OCI-LY1 (cell line): Measurements from ENCODE around the gene SPIRE2.

ENCODE experiments used
- H2AFZ ChIP-seq: fragments of 200-600 bp; sonication (generic), shearing (Covaris generic); 2 replicates; pipeline ENCODE4 v1.6.0; 2014; ENCODE audit warnings: antibody characterized with exemption, mild to moderate bottlenecking, low read length
- H3F3A ChIP-seq: fragments of 200-600 bp; sonication (generic), shearing (Covaris generic); 2 replicates; pipeline ENCODE4 v1.6.0; 2014; ENCODE audit warnings: mild to moderate bottlenecking, antibody characterized with exemption, low read length, moderate library complexity; ENCODE audit not compliant: insufficient read depth
- H3K27ac ChIP-seq: fragments of 200-600 bp; sonication (generic); 2 replicates; pipeline ENCODE4 v1.5.1; 2014; ENCODE audit warnings: low read length, mixed run types, mild to moderate bottlenecking, low read depth; ENCODE audit not compliant: poor library complexity, severe bottlenecking
- H3K27me3 ChIP-seq: fragments of 200-600 bp; sonication (generic); 2 replicates; pipeline ENCODE4 v1.6.0; 2014; ENCODE audit warnings: antibody characterized with exemption, mild to moderate bottlenecking, low read length, moderate library complexity; ENCODE audit not compliant: insufficient read depth
- H3K36me3 ChIP-seq: fragments of 200-600 bp; sonication (generic); 2 replicates; pipeline ENCODE4 v1.6.1; 2014; ENCODE audit warnings: mild to moderate bottlenecking, antibody characterized with exemption, low read length, moderate library complexity, mixed read lengths; ENCODE audit not compliant: insufficient read depth
- H3K4me1 ChIP-seq: fragments of 200-600 bp; sonication (generic); 2 replicates; pipeline ENCODE4 v1.5.1; 2014; ENCODE audit warnings: mild to moderate bottlenecking, low read length, moderate library complexity; ENCODE audit not compliant: insufficient read depth, severe bottlenecking
- H3K4me2 ChIP-seq: fragments of 200-600 bp; sonication (generic), shearing (Covaris generic); 2 replicates; pipeline ENCODE4 v1.6.1; 2014; ENCODE audit warnings: low read length
- H3K4me3 ChIP-seq: fragments of 200-600 bp; sonication (generic); 2 replicates; pipeline ENCODE4 v1.5.1; 2014; ENCODE audit warnings: low read length, low read depth, mild to moderate bottlenecking, mixed read lengths; ENCODE audit not compliant: poor library complexity, severe bottlenecking
- H3K79me2 ChIP-seq: fragments of 200-600 bp; shearing (Covaris generic); 2 replicates; pipeline ENCODE4 v1.6.1; 2016; ENCODE audit warnings: mixed run types, low read length, mixed read lengths; ENCODE audit not compliant: insufficient read depth
- H3K9ac ChIP-seq: fragments of 200-600 bp; sonication (generic), shearing (Covaris generic); 2 replicates; pipeline ENCODE4 v1.6.1; 2014; ENCODE audit warnings: mild to moderate bottlenecking, low read length, mixed read lengths
- H3K9me2 ChIP-seq: fragments of 200-600 bp; sonication (generic), shearing (Covaris generic); 2 replicates; pipeline ENCODE4 v1.6.1; 2014; ENCODE audit warnings: low read depth, mild to moderate bottlenecking, low read length, mixed read lengths
- H3K9me3 ChIP-seq: fragments of 200-600 bp; shearing (Covaris generic); 2 replicates; pipeline ENCODE4 v1.6.1; 2014; ENCODE audit warnings: low read length, mixed read lengths
- H4K20me1 ChIP-seq: fragments of 200-600 bp; sonication (generic), shearing (Covaris generic); 2 replicates; pipeline ENCODE4 v1.6.0; 2016; ENCODE audit warnings: mild to moderate bottlenecking, low read length; ENCODE audit not compliant: insufficient read depth
- EZH2 ChIP-seq: fragments of 200-600 bp; sonication (generic), shearing (Covaris generic); IDR thresholded peaks from 2 replicates; pipeline ENCODE4 v1.8.0; 2017; ENCODE audit warnings: borderline replicate concordance, mixed run types, mild to moderate bottlenecking, antibody characterized with exemption, low read length, moderate library complexity, mixed read lengths
- TF ChIP-seq, protein P1 (sequence below): fragments of 200-600 bp; sonication (generic), shearing (Covaris generic); IDR thresholded peaks from 2 replicates; pipeline ENCODE4 v1.5.1; 2017; ENCODE audit warnings: mild to moderate bottlenecking, antibody characterized with exemption, low read length, moderate library complexity, mixed read lengths

The SPIRE2 gene

GRCh38 chr16:89881368-89881730 lies 53.1 kb downstream of the SPIRE2 start:
- H3K36me3 ChIP-seq: peaks cover 88% of the 10 kb centered on the region

GRCh38 chr16:89883346-89884040 lies 55.2 kb downstream of the SPIRE2 start:
- Histone ChIP-seq H3K4me3 (no peak overlapping the region), H4K20me1 (no peaks in the 10 kb centered on the region), H3K79me2 (peaks cover 5% of the 10 kb centered on the region; the same call in 1 of the 2 replicates), H3K4me1 (no peaks in the 10 kb centered on the region), H3K9me2 (no peaks in the 10 kb centered on the region), H3K36me3 (peaks cover 88% of the 10 kb centered on the region), H3F3A (no peaks in the 10 kb centered on the region), H3K9ac (no peak overlapping the region), H3K27ac (no peak overlapping the region), H3K4me2 (no peak overlapping the region), H3K9me3 (no peaks in the 10 kb centered on the region), H2AFZ (no peak overlapping the region), H3K27me3 (no peaks in the 10 kb centered on the region)
- TF ChIP-seq, protein P1, sequence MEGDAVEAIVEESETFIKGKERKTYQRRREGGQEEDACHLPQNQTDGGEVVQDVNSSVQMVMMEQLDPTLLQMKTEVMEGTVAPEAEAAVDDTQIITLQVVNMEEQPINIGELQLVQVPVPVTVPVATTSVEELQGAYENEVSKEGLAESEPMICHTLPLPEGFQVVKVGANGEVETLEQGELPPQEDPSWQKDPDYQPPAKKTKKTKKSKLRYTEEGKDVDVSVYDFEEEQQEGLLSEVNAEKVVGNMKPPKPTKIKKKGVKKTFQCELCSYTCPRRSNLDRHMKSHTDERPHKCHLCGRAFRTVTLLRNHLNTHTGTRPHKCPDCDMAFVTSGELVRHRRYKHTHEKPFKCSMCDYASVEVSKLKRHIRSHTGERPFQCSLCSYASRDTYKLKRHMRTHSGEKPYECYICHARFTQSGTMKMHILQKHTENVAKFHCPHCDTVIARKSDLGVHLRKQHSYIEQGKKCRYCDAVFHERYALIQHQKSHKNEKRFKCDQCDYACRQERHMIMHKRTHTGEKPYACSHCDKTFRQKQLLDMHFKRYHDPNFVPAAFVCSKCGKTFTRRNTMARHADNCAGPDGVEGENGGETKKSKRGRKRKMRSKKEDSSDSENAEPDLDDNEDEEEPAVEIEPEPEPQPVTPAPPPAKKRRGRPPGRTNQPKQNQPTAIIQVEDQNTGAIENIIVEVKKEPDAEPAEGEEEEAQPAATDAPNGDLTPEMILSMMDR: no peak
- TF ChIP-seq EZH2: no peak

More at GRCh38 chr16:89881368-89881730, 53.1 kb downstream of the SPIRE2 start:
- Histone ChIP-seq H2AFZ (no peak overlapping the region), H3K4me2 (no peak overlapping the region), H4K20me1 (no peaks in the 10 kb centered on the region), H3K9me2 (no peaks in the 10 kb centered on the region), H3F3A (no peaks in the 10 kb centered on the region), H3K4me1 (no peaks in the 10 kb centered on the region), H3K9me3 (no peaks in the 10 kb centered on the region), H3K79me2 (peaks cover 18% of the 10 kb centered on the region), H3K4me3 (no peak overlapping the region), H3K27me3 (no peaks in the 10 kb centered on the region), H3K27ac (no peak overlapping the region), H3K9ac (no peak overlapping the region)
- TF ChIP-seq, protein P1: no peak
- TF ChIP-seq EZH2: no peak

DNA sequence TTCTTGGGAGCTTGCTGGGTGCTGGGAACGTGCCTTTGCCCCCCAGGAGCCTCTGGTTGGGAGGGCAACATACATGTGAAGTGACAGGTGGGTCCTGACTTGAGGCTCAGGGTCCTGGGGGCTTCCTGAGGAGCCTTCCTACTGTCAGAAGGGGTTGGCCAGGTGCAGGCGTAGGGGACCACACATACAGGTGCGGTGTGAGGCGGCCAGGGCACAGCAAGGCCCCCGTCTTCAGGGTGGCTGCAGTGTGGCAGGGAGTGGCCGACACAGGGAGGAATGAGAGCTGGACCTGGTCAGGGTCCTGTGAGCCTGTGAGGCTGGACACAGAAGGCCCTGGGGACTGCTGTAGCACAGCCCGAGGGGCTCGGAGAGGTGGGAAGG lies 55.8 kb downstream of the SPIRE2 start:
- no peak overlapping the region for H3K4me3 ChIP-seq
- H3K27me3 ChIP-seq: no peaks in the 10 kb centered on the region
- H3K36me3 ChIP-seq: peaks cover 83% of the 10 kb centered on the region
- TF ChIP-seq, protein P1: no peak
- no peak for TF ChIP-seq EZH2
- H4K20me1 ChIP-seq: no peaks in the 10 kb centered on the region
- H3K4me2 ChIP-seq: no peak overlapping the region
- H2AFZ ChIP-seq: no peak overlapping the region
- H3K9me3 ChIP-seq: no peaks in the 10 kb centered on the region
- H3K79me2 ChIP-seq: peaks cover 5% of the 10 kb centered on the region; the same call in 1 of the 2 replicates
- H3K27ac ChIP-seq: no peak overlapping the region
- H3F3A ChIP-seq: no peaks in the 10 kb centered on the region
- no peaks in the 10 kb centered on the region for H3K9me2 ChIP-seq
- no peak overlapping the region for H3K9ac ChIP-seq
- H3K4me1 ChIP-seq: no peaks in the 10 kb centered on the region
